Stimulated activated effector memory CD8-positive, alpha-beta T cell treated with anti-CD3 and anti-CD28 coated beads, Interleukin-12 subunit alpha, Interleukin-12 subunit beta, amount 100 ng/mL, for 72 hours (primary cell): ENCODE measurements around the gene BCAR1.
"Not testable (repeated sequence)": the region's sequence is repeated elsewhere in the genome, so short reads cannot be mapped to it uniquely, and the experiment has no call there.

Source experiments
- ATAC-seq: fragments of 150-1000 bp; cut with Tn5 transposase; 2 replicates; pipeline ENCODE4 v1.10.0; 2021
- DNase-seq, 2 donors: peaks; one replicate each; pipeline ENCODE4 v3.0.0; 2021 to 2022; ENCODE audit warnings: low spot score in 2 of 2
- H3K27ac Mint-ChIP-seq: one replicate; pipeline ENCODE4 v1.8.0; 2022; ENCODE audit warnings: mild to moderate bottlenecking, mixed read lengths
- H3K36me3 Mint-ChIP-seq: one replicate; pipeline ENCODE4 v1.8.0; 2022; ENCODE audit warnings: mild to moderate bottlenecking, mixed read lengths
- H3K4me1 Mint-ChIP-seq: one replicate; pipeline ENCODE4 v1.8.0; 2022; ENCODE audit warnings: mixed read lengths
- H3K4me3 Mint-ChIP-seq: one replicate; pipeline ENCODE4 v1.8.0; 2022; ENCODE audit warnings: mild to moderate bottlenecking, mixed read lengths
- H3K9me3 Mint-ChIP-seq: one replicate; pipeline ENCODE4 v1.8.0; 2022; ENCODE audit warnings: mixed read lengths

BCAR1 gene

GRCh38 chr16:75251280-75252048 is at the start of gene BCAR1:
TSS of gene BCAR1 (minus strand) at chr16:75251624. CDS start at chr16:75251482, 142 bp downstream.
- DNase-seq (no peak), ATAC-seq (no peak)
- H3K4me1 Mint-ChIP-seq, result peaks cover 26% of the 10 kb centered on the region
- no peaks in the 10 kb centered on the region for H3K9me3 Mint-ChIP-seq
- H3K36me3 Mint-ChIP-seq, result no peaks in the 10 kb centered on the region
- H3K4me3 Mint-ChIP-seq, result peak within 1 kb of the TSS; percentile 63
- no peak within 1 kb of the TSS for H3K27ac Mint-ChIP-seq

GRCh38 chr16:75298267-75298666 is 46.8 kb upstream of the BCAR1 start:
- H3K9me3 Mint-ChIP-seq, result no peaks in the 10 kb centered on the region
- H3K4me3 Mint-ChIP-seq, result no peak overlapping the region
- no peak for DNase-seq
- peaks cover 58% of the 10 kb centered on the region for H3K36me3 Mint-ChIP-seq
- peaks cover 5% of the 10 kb centered on the region for H3K4me1 Mint-ChIP-seq
- no peak for ATAC-seq
- no peak overlapping the region for H3K27ac Mint-ChIP-seq

- ATAC-seq (no peak), DNase-seq (no peak)
- no peak overlapping the region for H3K27ac Mint-ChIP-seq
- no peaks in the 10 kb centered on the region for H3K9me3 Mint-ChIP-seq
- H3K4me3 Mint-ChIP-seq, result no peak overlapping the region
- H3K4me1 Mint-ChIP-seq, result peaks cover 5% of the 10 kb centered on the region
- H3K36me3 Mint-ChIP-seq, result peaks cover 62% of the 10 kb centered on the region
Observed at GRCh38 chr16:75296606-75297005, 45.2 kb upstream of the BCAR1 start.

- ATAC-seq (no peak), DNase-seq (no peak)
- peaks cover 60% of the 10 kb centered on the region for H3K36me3 Mint-ChIP-seq
- H3K4me3 Mint-ChIP-seq, result no peak overlapping the region
- H3K27ac Mint-ChIP-seq, result no peak overlapping the region
- H3K4me1 Mint-ChIP-seq, result peaks cover 5% of the 10 kb centered on the region
- no peaks in the 10 kb centered on the region for H3K9me3 Mint-ChIP-seq
Observed at GRCh38 chr16:75294773-75295459, 43.5 kb upstream of the BCAR1 start.

GRCh38 chr16:75293772-75294171 is 42.3 kb upstream of the BCAR1 start:
- peaks cover 53% of the 10 kb centered on the region for H3K36me3 Mint-ChIP-seq
- no peaks in the 10 kb centered on the region for H3K9me3 Mint-ChIP-seq
- ATAC-seq (no peak), DNase-seq (no peak)
- no peak overlapping the region for H3K4me3 Mint-ChIP-seq
- no peak overlapping the region for H3K27ac Mint-ChIP-seq
- peaks cover 5% of the 10 kb centered on the region for H3K4me1 Mint-ChIP-seq

- DNase-seq (no peak), ATAC-seq (no peak)
- Mint-ChIP-seq H3K27ac (no peak overlapping the region), H3K9me3 (no peaks in the 10 kb centered on the region), H3K36me3 (peaks cover 53% of the 10 kb centered on the region), H3K4me1 (peaks cover 11% of the 10 kb centered on the region), H3K4me3 (no peak overlapping the region)
Observed at GRCh38 chr16:75293173-75293572, 41.7 kb upstream of the BCAR1 start.

GRCh38 chr16:75292691-75293090 is 41.3 kb upstream of the BCAR1 start:
- no peak for ATAC-seq
- no peaks in the 10 kb centered on the region for H3K9me3 Mint-ChIP-seq
- peaks cover 50% of the 10 kb centered on the region for H3K36me3 Mint-ChIP-seq
- peaks cover 16% of the 10 kb centered on the region for H3K4me1 Mint-ChIP-seq
- DNase-seq, result no peak
- H3K27ac Mint-ChIP-seq, result no peak overlapping the region
- H3K4me3 Mint-ChIP-seq, result no peak overlapping the region

GRCh38 chr16:75289189-75289588 is 37.8 kb upstream of the BCAR1 start:
- H3K36me3 Mint-ChIP-seq, result peaks cover 45% of the 10 kb centered on the region

GRCh38 chr16:75288596-75289120 is 37.2 kb upstream of the BCAR1 start:
- peak; percentile 21 to 70 for DNase-seq
- ATAC-seq, result peak; percentile 92
- Mint-ChIP-seq H3K4me1 (peaks cover 22% of the 10 kb centered on the region), H3K36me3 (peaks cover 40% of the 10 kb centered on the region), H3K27ac (peak overlapping the region; percentile 57), H3K9me3 (no peaks in the 10 kb centered on the region), H3K4me3 (peak overlapping the region; percentile 18)

More at GRCh38 chr16:75289189-75289588, 37.8 kb upstream of the BCAR1 start:
- Mint-ChIP-seq H3K27ac (peak overlapping the region; percentile 57), H3K9me3 (no peaks in the 10 kb centered on the region), H3K4me1 (peaks cover 22% of the 10 kb centered on the region), H3K4me3 (peak overlapping the region; percentile 18)
- no peak for DNase-seq
- ATAC-seq, result no peak

- H3K4me3 Mint-ChIP-seq, result peak overlapping the region; percentile 18
- H3K36me3 Mint-ChIP-seq, result peaks cover 36% of the 10 kb centered on the region
- ATAC-seq (peak; percentile 47), DNase-seq (no peak)
- H3K27ac Mint-ChIP-seq, result peak overlapping the region; percentile 57
- peaks cover 22% of the 10 kb centered on the region for H3K4me1 Mint-ChIP-seq
- H3K9me3 Mint-ChIP-seq, result no peaks in the 10 kb centered on the region
Observed at GRCh38 chr16:75288181-75288580, 36.8 kb upstream of the BCAR1 start.

GRCh38 chr16:75287708-75288107 is 36.3 kb upstream of the BCAR1 start:
- DNase-seq (no peak), ATAC-seq (no peak)
- H3K4me1 Mint-ChIP-seq, result peaks cover 22% of the 10 kb centered on the region
- peaks cover 31% of the 10 kb centered on the region for H3K36me3 Mint-ChIP-seq
- H3K9me3 Mint-ChIP-seq, result no peaks in the 10 kb centered on the region
- peak overlapping the region; percentile 57 for H3K27ac Mint-ChIP-seq
- no peak overlapping the region for H3K4me3 Mint-ChIP-seq

- Mint-ChIP-seq H3K36me3 (peaks cover 18% of the 10 kb centered on the region), H3K9me3 (no peaks in the 10 kb centered on the region), H3K27ac (no peak overlapping the region), H3K4me3 (no peak overlapping the region), H3K4me1 (peaks cover 22% of the 10 kb centered on the region)
- ATAC-seq (no peak), DNase-seq (no peak)
Observed at GRCh38 chr16:75286389-75286788, 35.0 kb upstream of the BCAR1 start.

- Mint-ChIP-seq H3K9me3 (no peaks in the 10 kb centered on the region), H3K36me3 (peaks cover 5% of the 10 kb centered on the region), H3K4me3 (no peak overlapping the region), H3K27ac (no peak overlapping the region), H3K4me1 (peaks cover 12% of the 10 kb centered on the region)
- ATAC-seq (no peak), DNase-seq (no peak)
Observed at GRCh38 chr16:75282466-75283281, 31.2 kb upstream of the BCAR1 start.

- peaks cover 5% of the 10 kb centered on the region for H3K36me3 Mint-ChIP-seq
- DNase-seq (no peak), ATAC-seq (no peak)
- no peak overlapping the region for H3K27ac Mint-ChIP-seq
- H3K4me3 Mint-ChIP-seq, result no peak overlapping the region
- no peaks in the 10 kb centered on the region for H3K9me3 Mint-ChIP-seq
- peaks cover 6% of the 10 kb centered on the region for H3K4me1 Mint-ChIP-seq
Observed at GRCh38 chr16:75281826-75282225, 30.4 kb upstream of the BCAR1 start.

- not testable (repeated sequence) for H3K27ac Mint-ChIP-seq, H3K36me3 Mint-ChIP-seq, ATAC-seq, H3K4me1 Mint-ChIP-seq, H3K9me3 Mint-ChIP-seq, H3K4me3 Mint-ChIP-seq, DNase-seq
Observed at GRCh38 chr16:75281009-75281408, 29.6 kb upstream of the BCAR1 start.
